ENCODE results near the gene PCDHGA1. TPM values are rescaled to one million over a fixed set of nuclear protein-coding genes. Genes with fewer than 3 reads are reported as not detected.

PCDHGA1 gene
- polyA plus RNA-seq, 1 experiment = 1.8 TPM

- Histone ChIP-seq H3K4me3 (ENCODE audit: low read depth, low read length) (no peak overlapping the region), H3K27me3 (ENCODE audit: control insufficient read depth, insufficient read depth, low read length) (0 out of 2 replicates have a peak, but pooled peaks cover 2% of the 10 kb centered on the region), H3K36me3 (ENCODE audit: control insufficient read depth, insufficient read depth, low read length) (no peaks in the 10 kb centered on the region)
- TF ChIP-seq CTCF (IDR thresholded peaks at IDR 0.05; ENCODE audit: insufficient read depth, low read depth, low read length) = no peak
- CTCF ChIA-PET = interaction anchor here (1.0 to 2.7 kb wide), 4 partner anchors 13 to 210 kb away, joined by 3 to 11 read pairs (median 10); partner anchors contain the start of gene PCDHGB3
- POLR2A ChIA-PET = no interaction called here
- no peak for DNase-seq (ENCODE audit: low read depth)
These were observed 26.6 kb downstream of the PCDHGA1 start for GRCh38 chr5:141356950-141357349.

GRCh38 chr5:141359790-141360426 lies 29.6 kb downstream of the PCDHGA1 start, which contains the start of gene PCDHGB2:
Gene PCDHGB2 (plus strand): TSS chr5:141359994. CDS start chr5:141360136, 142 bp downstream.
- no peak for DNase-seq (ENCODE audit: low read depth)
- TF ChIP-seq CTCF (IDR thresholded peaks at IDR 0.05; ENCODE audit: insufficient read depth, low read depth, low read length) = peak; percentile 51
- Histone ChIP-seq H3K27me3 (ENCODE audit: control insufficient read depth, insufficient read depth, low read length) (0 out of 2 replicates have a peak, but pooled peaks cover 2% of the 10 kb centered on the region), H3K4me3 (ENCODE audit: low read depth, low read length) (peak within 1 kb of the TSS; percentile 36), H3K36me3 (ENCODE audit: control insufficient read depth, insufficient read depth, low read length) (no peaks in the 10 kb centered on the region)
- ChIA-PET POLR2A (no interaction called here), CTCF (interaction anchor here (0.6 to 2.8 kb wide), 7 partner anchors 17 to 207 kb away, joined by 3 to 9 read pairs (median 4); partner anchors contain the start of gene PCDHGA2)

GRCh38 chr5:141360685-141361084 lies 30.4 kb downstream of the PCDHGA1 start:
- Histone ChIP-seq H3K36me3 (ENCODE audit: control insufficient read depth, insufficient read depth, low read length) (no peaks in the 10 kb centered on the region), H3K4me3 (ENCODE audit: low read depth, low read length) (no peak overlapping the region), H3K27me3 (ENCODE audit: control insufficient read depth, insufficient read depth, low read length) (peaks cover 2% of the 10 kb centered on the region; the same call in 1 of the 2 replicates)
- DNase-seq (ENCODE audit: low read depth) = no peak
- CTCF ChIA-PET = interaction anchor here (0.6 to 1.1 kb wide), 3 partner anchors 68 to 203 kb away, joined by 3 to 5 read pairs (median 4); no protein-coding TSS in a partner anchor
- TF ChIP-seq CTCF (IDR thresholded peaks at IDR 0.05; ENCODE audit: insufficient read depth, low read depth, low read length) = no peak
- POLR2A ChIA-PET = no interaction called here

GRCh38 chr5:141362719-141363118 lies 32.4 kb downstream of the PCDHGA1 start:
- POLR2A ChIA-PET = no interaction called here
- Histone ChIP-seq H3K27me3 (ENCODE audit: control insufficient read depth, insufficient read depth, low read length) (peaks cover 2% of the 10 kb centered on the region; the same call in 1 of the 2 replicates), H3K36me3 (ENCODE audit: control insufficient read depth, insufficient read depth, low read length) (no peaks in the 10 kb centered on the region), H3K4me3 (ENCODE audit: low read depth, low read length) (no peak overlapping the region)
- TF ChIP-seq CTCF (IDR thresholded peaks at IDR 0.05; ENCODE audit: insufficient read depth, low read depth, low read length) = no peak
- CTCF ChIA-PET = interaction anchor here (1.0 to 2.4 kb wide), 2 partner anchors 9 to 201 kb away, joined by 3 to 17 read pairs; no protein-coding TSS in a partner anchor
- DNase-seq (ENCODE audit: low read depth) = no peak

- DNase-seq (ENCODE audit: low read depth) = no peak
- H3K27me3 ChIP-seq (ENCODE audit: control insufficient read depth, insufficient read depth, low read length) = peaks cover 2% of the 10 kb centered on the region; the same call in 1 of the 2 replicates
- peak; percentile 32; the same call in 1 of the 2 replicates for TF ChIP-seq CTCF (IDR thresholded peaks at IDR 0.05; ENCODE audit: insufficient read depth, low read depth, low read length)
These were observed 33.8 kb downstream of the PCDHGA1 start, which contains the start of gene PCDHGA5 for GRCh38 chr5:141363952-141364660. Gene PCDHGA5 (plus strand): TSS chr5:141364162. CDS start chr5:141364331, 169 bp downstream.

More at GRCh38 chr5:141363952-141364660, 33.8 kb downstream of the PCDHGA1 start, which contains the start of gene PCDHGA5:
- Histone ChIP-seq H3K4me3 (ENCODE audit: low read depth, low read length) (peak within 1 kb of the TSS; percentile 30), H3K36me3 (ENCODE audit: control insufficient read depth, insufficient read depth, low read length) (no peaks in the 10 kb centered on the region)
- ChIA-PET POLR2A (no interaction called here), CTCF (interaction anchor here (0.6 to 2.6 kb wide), 19 partner anchors 9 to 228 kb away, joined by 3 to 17 read pairs (median 4); partner anchors contain the start of genes PCDHGA10, PCDHGA11, PCDHGA4 and PCDHGA6)
